HL-60 (cell line): ENCODE results near the gene RASAL2.

Source experiments
- DNase-seq, 2 experiments: peaks; one replicate each; pipeline ENCODE4 v3.0.0-alpha.2; 2010 to 2020; ENCODE audit warnings: low read depth in 1 of 2, low spot score in 1 of 2
- H3K27ac ChIP-seq: fragments of 250-450 bp; sonication (Bioruptor Pico); replicated peaks from 2 replicates; pipeline ENCODE4 v1.5.1; 2020; ENCODE audit warnings: mild to moderate bottlenecking, moderate library complexity
- H3K27me3 ChIP-seq: fragments of 250-450 bp; sonication (Bioruptor Pico); 2 replicates; pipeline ENCODE4 v1.5.1; 2021; ENCODE audit warnings: mild to moderate bottlenecking, moderate library complexity; ENCODE audit not compliant: insufficient read depth, poor library complexity, severe bottlenecking
- H3K4me3 ChIP-seq: replicated peaks from 2 replicates; pipeline ENCODE4 v1.5.1; 2011; ENCODE audit warnings: mild to moderate bottlenecking, control low read depth, low read length; ENCODE audit not compliant: insufficient read depth
- CTCF ChIP-seq: IDR thresholded peaks from one replicate; pipeline ENCODE4 v1.5.1; 2011; ENCODE audit warnings: low read length, control low read depth, inconsistent platforms; ENCODE audit not compliant: insufficient read depth
- GABPA ChIP-seq: IDR thresholded peaks from 2 replicates; pipeline ENCODE4 v1.6.1; 2012; ENCODE audit warnings: low read depth
- POLR2AphosphoS5 ChIP-seq: IDR thresholded peaks from 2 replicates; pipeline ENCODE4 v1.6.1; 2012; ENCODE audit warnings: low read depth
- REST ChIP-seq: IDR thresholded peaks from 2 replicates; pipeline ENCODE4 v1.6.1; 2012; ENCODE audit warnings: low read depth; ENCODE audit not compliant: insufficient replicate concordance
- SPI1 ChIP-seq: IDR thresholded peaks from 2 replicates; pipeline ENCODE4 v1.6.1; 2012; ENCODE audit warnings: low read depth, mild to moderate bottlenecking, borderline replicate concordance

The RASAL2 gene

GRCh38 chr1:178442925-178443324 is 349.0 kb downstream of the RASAL2 start:
- TF ChIP-seq REST: no peak
- TF ChIP-seq POLR2AphosphoS5: no peak
- TF ChIP-seq SPI1: no peak
- no peak for TF ChIP-seq CTCF
- no peak for TF ChIP-seq GABPA

GRCh38 chr1:178450871-178451270 is 357.0 kb downstream of the RASAL2 start:
- no peak for DNase-seq
- TF ChIP-seq CTCF (no peak), REST (no peak), SPI1 (no peak), GABPA (no peak), POLR2AphosphoS5 (no peak)
- Histone ChIP-seq H3K4me3 (no peak overlapping the region), H3K27ac (no peak overlapping the region), H3K27me3 (no peaks in the 10 kb centered on the region)

More at GRCh38 chr1:178442925-178443324, 349.0 kb downstream of the RASAL2 start:
- no peaks in the 10 kb centered on the region for H3K27me3 ChIP-seq
- no peak overlapping the region for H3K4me3 ChIP-seq
- H3K27ac ChIP-seq: no peak overlapping the region
- no peak for DNase-seq

GRCh38 chr1:178451529-178451928 is 357.6 kb downstream of the RASAL2 start:
- Histone ChIP-seq H3K4me3 (no peak overlapping the region), H3K27ac (no peak overlapping the region), H3K27me3 (no peaks in the 10 kb centered on the region)
- TF ChIP-seq CTCF (no peak), POLR2AphosphoS5 (no peak), SPI1 (no peak), REST (no peak), GABPA (no peak)
- DNase-seq: no peak
